ENCODE results near the gene RERG.

- TF ChIP-seq CTCF (conservative IDR thresholded peaks at IDR 0.05) (no peak), EZH2 (IDR thresholded peaks at IDR 0.05; ENCODE audit: low read depth) (no peak)
These were observed 146.9 kb downstream of the RERG start for GRCh38 chr12:15074351-15074750.

Data from PC-9 (cell line).